HCT116 (cell line): ENCODE measurements around the gene RC3H2.
"Not testable (repeated sequence)": the region's sequence is repeated elsewhere in the genome, so short reads cannot be mapped to it uniquely, and the experiment has no call there.

ENCODE experiments used
- CEBPB ChIP-seq: IDR thresholded peaks from 2 replicates; pipeline ENCODE4 v1.6.1; 2012; ENCODE audit warnings: low read depth
- CTCF ChIP-seq, 3 experiments: fragments of 200-600 bp in 1 of 3; sonication (generic) in 1 of 3; IDR thresholded peaks in 2 of 3; conservative IDR thresholded peaks in 1 of 3; 2 replicates each; pipeline ENCODE4 v1.5.1; 2012 to 2017; ENCODE audit warnings: low read depth in 2 of 3, low read length in 2 of 3, antibody characterized with exemption in 1 of 3, borderline replicate concordance in 1 of 3, control low read depth in 1 of 3, mild to moderate bottlenecking in 1 of 3, mixed read lengths in 1 of 3, mixed run types in 1 of 3, moderate library complexity in 1 of 3; ENCODE audit not compliant: insufficient read depth in 1 of 3
- ELF1 ChIP-seq: IDR thresholded peaks from 2 replicates; pipeline ENCODE4 v1.6.1; 2012; ENCODE audit warnings: low read depth, borderline replicate concordance
- FOSL1 ChIP-seq: IDR thresholded peaks from 2 replicates; pipeline ENCODE4 v1.6.1; 2012; ENCODE audit warnings: low read depth
- JUND ChIP-seq: IDR thresholded peaks from 2 replicates; pipeline ENCODE4 v1.6.1; 2012
- POLR2AphosphoS5 ChIP-seq: IDR thresholded peaks from 2 replicates; pipeline ENCODE4 v1.6.1; 2011; ENCODE audit warnings: mild to moderate bottlenecking, low read depth, low read length, moderate library complexity
- SIN3A ChIP-seq: IDR thresholded peaks from 2 replicates; pipeline ENCODE4 v1.6.1; 2012; ENCODE audit warnings: low read depth
- ZBTB33 ChIP-seq: IDR thresholded peaks from 2 replicates; pipeline ENCODE4 v1.6.1; 2011; ENCODE audit warnings: mild to moderate bottlenecking, low read length, moderate library complexity; ENCODE audit not compliant: insufficient replicate concordance; ENCODE audit errors: extremely low read depth
- TF ChIP-seq, protein P1 (sequence below): IDR thresholded peaks from 2 replicates; pipeline ENCODE4 v1.6.1; 2012

- not testable (repeated sequence) for TF ChIP-seq POLR2AphosphoS5; CTCF (IDR thresholded peaks at IDR 0.05 in 2 of 3, conservative IDR thresholded peaks at IDR 0.05 in 1 of 3; ENCODE audit: borderline replicate concordance in 1 of 3, insufficient read depth in 1 of 3, low read depth in 2 of 3, low read length in 2 of 3); ZBTB33; SIN3A; FOSL1; CEBPB; JUND; ELF1
- TF ChIP-seq, protein P1, sequence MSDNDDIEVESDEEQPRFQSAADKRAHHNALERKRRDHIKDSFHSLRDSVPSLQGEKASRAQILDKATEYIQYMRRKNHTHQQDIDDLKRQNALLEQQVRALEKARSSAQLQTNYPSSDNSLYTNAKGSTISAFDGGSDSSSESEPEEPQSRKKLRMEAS: not testable (repeated sequence)
These were observed 963 bp upstream of the RC3H2 start for GRCh38 chr9:122906122-122906521.
